ENCODE data around the gene DCDC1. TPM values are rescaled to one million over a fixed set of nuclear protein-coding genes. Genes with fewer than 3 reads are reported as not detected.
"Not testable (repeated sequence)": the region's sequence is repeated elsewhere in the genome, so short reads cannot be mapped to it uniquely, and the experiment has no call there.

DCDC1 gene
- total and polyA plus RNA-seq, 4 experiments from 2014 or later = 0.14 to 0.29 (median 0.17) TPM; not detected in 1

DNA sequence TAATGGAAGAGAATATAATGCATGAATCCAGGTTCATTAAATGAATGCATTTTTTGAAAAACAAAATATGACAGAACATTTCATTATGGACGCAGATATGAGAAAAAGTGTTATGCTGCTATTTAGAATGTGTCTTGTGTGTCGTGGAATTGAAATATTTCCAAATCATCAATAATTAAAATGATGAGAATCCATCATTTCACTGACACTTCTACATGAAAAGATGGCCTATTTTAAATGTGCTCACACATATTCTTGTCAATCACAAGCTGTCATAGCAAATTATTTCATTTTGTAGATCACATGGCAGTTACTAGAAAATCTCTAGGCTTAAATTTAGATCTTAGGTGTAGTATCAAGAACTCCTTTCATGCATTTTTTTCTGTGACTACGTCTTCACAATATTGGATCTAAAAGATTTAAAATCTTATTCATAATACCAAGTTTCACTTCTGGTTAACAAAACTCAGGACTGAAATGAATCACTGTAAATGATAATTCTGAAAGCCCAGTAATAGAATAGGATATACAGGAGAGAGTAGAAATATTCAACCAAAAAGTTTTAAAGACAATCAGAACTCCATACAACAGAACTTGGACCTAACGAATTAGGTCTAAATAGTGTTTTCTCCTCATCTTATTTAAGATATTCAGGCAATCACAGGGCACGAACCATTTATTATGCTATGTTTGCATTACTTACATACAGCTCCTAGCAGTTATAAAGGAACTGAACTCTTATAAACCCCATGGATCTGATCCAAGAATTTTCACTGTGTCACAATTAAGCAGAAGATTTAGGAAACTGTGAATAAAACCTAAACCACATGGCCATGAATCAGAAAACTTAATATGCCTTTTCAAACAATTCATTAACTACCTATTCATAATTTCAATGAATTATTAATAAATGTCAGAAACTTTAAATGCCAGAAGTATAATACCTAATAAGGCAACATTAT lies 67.7 kb downstream of the DCDC1 start:
- H3K27ac Mint-ChIP-seq = no peak overlapping the region
- intact Hi-C loops (cut with micrococcal nuclease) = no loop called here
- H3K27me3 ChIP-seq (ENCODE audit: insufficient read depth, low read length) = no peaks in the 10 kb centered on the region
- H3K9me3 ChIP-seq (ENCODE audit: control insufficient read depth in 1 of 2, low read length in 2 of 2) = no peaks in the 10 kb centered on the region
- H3K27ac ChIP-seq (ENCODE audit: low read depth, low read length) = no peak overlapping the region
- ChIA-PET CTCF (ENCODE audit: partially characterized antibody) (no interaction called here), POLR2A (ENCODE audit: partially characterized antibody) (no interaction called here)
- no peaks in the 10 kb centered on the region for H3K27me3 Mint-ChIP-seq
- H3K4me1 Mint-ChIP-seq = no peaks in the 10 kb centered on the region
- no peaks in the 10 kb centered on the region for H3K4me1 ChIP-seq (ENCODE audit: insufficient read depth, low read length)
- no peaks in the 10 kb centered on the region for H3K9me3 Mint-ChIP-seq
- H3K4me3 Mint-ChIP-seq = no peak overlapping the region
- H3K36me3 Mint-ChIP-seq = no peaks in the 10 kb centered on the region
- H3K36me3 ChIP-seq (ENCODE audit: insufficient read depth, low read length) = no peaks in the 10 kb centered on the region
- no peak for DNase-seq
- no peak overlapping the region for H3K4me3 ChIP-seq (ENCODE audit: low read length in 2 of 2)

DNA sequence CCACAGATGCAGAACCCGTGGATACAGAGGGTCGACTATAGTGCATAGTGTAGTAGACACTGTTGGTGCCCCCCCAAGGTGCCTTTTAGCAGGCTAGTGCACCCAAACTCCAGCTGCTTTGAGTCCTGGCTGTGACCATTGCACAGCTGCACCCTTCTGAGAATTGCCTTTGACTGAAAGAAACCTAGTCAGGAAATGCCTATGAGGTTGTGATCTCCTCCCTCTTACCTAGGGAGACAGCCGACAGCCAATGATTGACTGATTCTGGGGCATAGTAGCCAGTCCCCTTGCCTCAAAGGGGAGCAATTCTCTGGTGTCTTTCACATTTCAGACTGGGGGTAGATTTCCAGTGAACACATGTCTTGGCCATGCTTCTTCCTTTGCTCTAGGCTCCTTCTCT lies 74.2 kb downstream of the DCDC1 start:
- POLR2A ChIA-PET (ENCODE audit: partially characterized antibody) = no interaction called here
- H3K9me3 ChIP-seq (ENCODE audit: control insufficient read depth in 1 of 2, low read length in 2 of 2) = no peaks in the 10 kb centered on the region

DNA sequence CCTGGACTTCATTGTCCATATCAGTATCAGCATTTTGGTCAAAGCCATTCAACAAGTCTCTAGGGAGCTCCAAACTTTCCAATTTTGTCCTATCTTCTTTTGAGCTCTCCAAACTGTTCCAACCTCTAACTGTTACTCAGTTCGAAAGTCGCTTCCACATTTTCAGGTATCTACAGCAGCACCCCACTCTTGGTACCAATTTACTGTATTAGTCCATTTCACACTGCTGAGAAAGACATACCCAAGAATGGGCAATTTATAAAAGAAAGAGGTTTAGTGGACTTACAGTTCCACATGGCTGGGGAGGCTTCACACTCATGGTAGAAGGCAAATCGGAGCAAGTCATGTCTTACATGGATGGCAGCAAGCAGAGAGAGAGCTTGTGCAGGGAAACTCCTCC lies 96.0 kb downstream of the DCDC1 start:
- H3K4me3 Mint-ChIP-seq; H3K4me3 ChIP-seq (ENCODE audit: low read length in 2 of 2); H3K4me1 Mint-ChIP-seq; H3K9me3 ChIP-seq (ENCODE audit: control insufficient read depth in 1 of 2, low read length in 2 of 2); H3K27me3 ChIP-seq (ENCODE audit: insufficient read depth, low read length); POLR2A ChIA-PET (ENCODE audit: partially characterized antibody); CTCF ChIA-PET (ENCODE audit: partially characterized antibody); DNase-seq; H3K27ac ChIP-seq (ENCODE audit: low read depth, low read length); H3K27ac Mint-ChIP-seq; H3K27me3 Mint-ChIP-seq; H3K36me3 ChIP-seq (ENCODE audit: insufficient read depth, low read length); H3K36me3 Mint-ChIP-seq; H3K4me1 ChIP-seq (ENCODE audit: insufficient read depth, low read length); intact Hi-C loops (cut with micrococcal nuclease): not testable (repeated sequence)
- peaks cover 5 to 37% (median 25%) of the 10 kb centered on the region in 8 donors for H3K9me3 Mint-ChIP-seq

More for the DNA sequence above, 74.2 kb downstream of the DCDC1 start:
- intact Hi-C loops (cut with micrococcal nuclease) = no loop called here
- H3K36me3 ChIP-seq (ENCODE audit: insufficient read depth, low read length) = no peaks in the 10 kb centered on the region
- peaks cover 0 to 4% of the 10 kb centered on the region in 2 donors for H3K27me3 Mint-ChIP-seq
- no peak overlapping the region for H3K4me3 Mint-ChIP-seq
- H3K4me1 Mint-ChIP-seq = peaks cover 0 to 2% (median 0%) of the 10 kb centered on the region in 4 donors
- CTCF ChIA-PET (ENCODE audit: partially characterized antibody) = no interaction called here
- H3K36me3 Mint-ChIP-seq = no peaks in the 10 kb centered on the region
- DNase-seq = no peak
- no peak overlapping the region for H3K4me3 ChIP-seq (ENCODE audit: low read length in 2 of 2)
- no peak overlapping the region for H3K27ac ChIP-seq (ENCODE audit: low read depth, low read length)
- H3K27me3 ChIP-seq (ENCODE audit: insufficient read depth, low read length) = no peaks in the 10 kb centered on the region
- H3K27ac Mint-ChIP-seq = no peak overlapping the region
- H3K9me3 Mint-ChIP-seq = no peaks in the 10 kb centered on the region
- H3K4me1 ChIP-seq (ENCODE audit: insufficient read depth, low read length) = no peaks in the 10 kb centered on the region

DNA sequence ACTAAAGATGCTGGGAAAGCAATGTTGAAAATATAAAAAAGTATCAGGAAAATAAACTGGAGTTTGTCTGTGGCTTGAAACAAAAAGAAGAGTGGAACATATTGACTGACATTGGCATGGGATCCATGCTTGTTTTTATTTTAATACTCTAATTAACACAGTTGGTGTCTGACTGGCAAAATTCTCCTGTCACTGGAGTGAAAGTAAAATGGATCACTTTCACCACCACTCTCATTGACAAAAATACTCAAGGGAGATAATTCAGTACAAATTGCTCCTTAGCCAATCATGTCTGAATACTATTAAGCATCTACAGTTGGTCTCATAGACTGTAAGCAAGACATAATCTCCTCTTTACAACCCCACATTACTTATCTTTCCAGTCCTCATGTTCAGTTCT lies 101.8 kb downstream of the DCDC1 start:
- no peak overlapping the region for H3K27ac ChIP-seq (ENCODE audit: low read depth, low read length)
- no peaks in the 10 kb centered on the region for H3K27me3 ChIP-seq (ENCODE audit: insufficient read depth, low read length)
- CTCF ChIA-PET (ENCODE audit: partially characterized antibody) = no interaction called here
- H3K4me1 Mint-ChIP-seq = no peaks in the 10 kb centered on the region
- no peaks in the 10 kb centered on the region for H3K36me3 ChIP-seq (ENCODE audit: insufficient read depth, low read length)
- no peak overlapping the region for H3K4me3 ChIP-seq (ENCODE audit: low read length in 2 of 2)
- DNase-seq = no peak
- POLR2A ChIA-PET (ENCODE audit: partially characterized antibody) = no interaction called here
- no peaks in the 10 kb centered on the region for H3K4me1 ChIP-seq (ENCODE audit: insufficient read depth, low read length)
- H3K9me3 ChIP-seq (ENCODE audit: control insufficient read depth in 1 of 2, low read length in 2 of 2) = no peaks in the 10 kb centered on the region
- peaks cover 0 to 3% of the 10 kb centered on the region in 2 donors for H3K27me3 Mint-ChIP-seq
- peaks cover 3 to 19% (median 10%) of the 10 kb centered on the region in 8 donors for H3K9me3 Mint-ChIP-seq
- no peak overlapping the region for H3K27ac Mint-ChIP-seq
- no peak overlapping the region for H3K4me3 Mint-ChIP-seq
- no peaks in the 10 kb centered on the region for H3K36me3 Mint-ChIP-seq
- intact Hi-C loops (cut with micrococcal nuclease) = no loop called here

DNA sequence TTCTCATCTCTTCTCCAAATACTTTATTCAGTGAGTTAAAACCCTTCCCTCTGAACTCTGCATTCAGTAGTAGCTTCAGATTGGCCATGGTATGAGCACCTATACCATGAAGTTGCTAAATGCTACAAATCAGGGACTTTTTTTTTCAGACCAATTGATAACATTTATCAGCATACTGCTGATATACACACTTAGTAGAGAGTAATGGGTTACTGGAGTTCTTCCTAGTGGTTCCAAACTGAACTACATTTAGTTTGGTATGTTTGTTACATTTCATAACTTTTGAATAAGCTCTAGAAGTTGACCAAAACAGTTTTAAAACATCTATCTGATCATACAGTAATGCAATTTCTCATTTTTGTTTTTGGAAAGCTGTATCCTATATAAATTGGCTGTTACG lies 104.7 kb downstream of the DCDC1 start:
- intact Hi-C loops (cut with micrococcal nuclease) = no loop called here
- ChIA-PET POLR2A (ENCODE audit: partially characterized antibody) (no interaction called here), CTCF (ENCODE audit: partially characterized antibody) (no interaction called here)
- no peaks in the 10 kb centered on the region for H3K4me1 Mint-ChIP-seq
- no peak overlapping the region for H3K27ac ChIP-seq (ENCODE audit: low read depth, low read length)
- no peaks in the 10 kb centered on the region for H3K36me3 ChIP-seq (ENCODE audit: insufficient read depth, low read length)
- H3K4me3 ChIP-seq (ENCODE audit: low read length in 2 of 2) = no peak overlapping the region
- peaks cover 0 to 2% (median 0%) of the 10 kb centered on the region in 8 donors for H3K9me3 Mint-ChIP-seq
- no peaks in the 10 kb centered on the region for H3K27me3 Mint-ChIP-seq
- no peak overlapping the region for H3K27ac Mint-ChIP-seq
- H3K27me3 ChIP-seq (ENCODE audit: insufficient read depth, low read length) = no peaks in the 10 kb centered on the region
- H3K4me3 Mint-ChIP-seq = no peak overlapping the region
- H3K36me3 Mint-ChIP-seq = no peaks in the 10 kb centered on the region
- no peaks in the 10 kb centered on the region for H3K9me3 ChIP-seq (ENCODE audit: control insufficient read depth in 1 of 2, low read length in 2 of 2)
- DNase-seq = no peak
- no peaks in the 10 kb centered on the region for H3K4me1 ChIP-seq (ENCODE audit: insufficient read depth, low read length)

DNA sequence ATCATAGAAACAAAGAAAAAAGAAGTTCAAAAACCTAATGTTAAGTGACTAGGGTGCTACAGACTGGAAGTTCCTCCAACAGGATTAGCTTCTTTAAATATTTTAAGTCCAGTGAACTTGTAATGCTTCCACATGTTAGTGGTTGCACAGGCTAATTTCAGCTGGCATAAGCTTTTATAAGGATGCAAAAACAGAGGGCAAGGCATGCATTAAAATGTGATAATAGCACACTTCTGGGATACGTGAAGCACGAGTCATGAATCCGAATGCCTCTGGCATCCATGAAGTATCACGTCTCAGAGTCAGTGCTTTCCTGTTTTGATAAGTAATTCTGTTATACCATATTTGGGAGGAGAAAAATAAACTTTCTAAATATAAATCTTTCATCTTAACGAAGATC lies 106.8 kb downstream of the DCDC1 start:
- Mint-ChIP-seq H3K9me3 (no peaks in the 10 kb centered on the region), H3K36me3 (no peaks in the 10 kb centered on the region), H3K4me1 (no peaks in the 10 kb centered on the region), H3K27ac (no peak overlapping the region), H3K27me3 (peaks cover 0 to 2% of the 10 kb centered on the region in 2 donors), H3K4me3 (no peak overlapping the region)
- H3K27ac ChIP-seq (ENCODE audit: low read depth, low read length) = no peak overlapping the region
- H3K36me3 ChIP-seq (ENCODE audit: insufficient read depth, low read length) = no peaks in the 10 kb centered on the region
- H3K4me1 ChIP-seq (ENCODE audit: insufficient read depth, low read length) = no peaks in the 10 kb centered on the region
- intact Hi-C loops (cut with micrococcal nuclease) = no loop called here
- no peaks in the 10 kb centered on the region for H3K27me3 ChIP-seq (ENCODE audit: insufficient read depth, low read length)
- CTCF ChIA-PET (ENCODE audit: partially characterized antibody) = no interaction called here
- no peak for DNase-seq
- H3K9me3 ChIP-seq (ENCODE audit: control insufficient read depth in 1 of 2, low read length in 2 of 2) = no peaks in the 10 kb centered on the region
- POLR2A ChIA-PET (ENCODE audit: partially characterized antibody) = no interaction called here
- no peak overlapping the region for H3K4me3 ChIP-seq (ENCODE audit: low read length in 2 of 2)

DNA sequence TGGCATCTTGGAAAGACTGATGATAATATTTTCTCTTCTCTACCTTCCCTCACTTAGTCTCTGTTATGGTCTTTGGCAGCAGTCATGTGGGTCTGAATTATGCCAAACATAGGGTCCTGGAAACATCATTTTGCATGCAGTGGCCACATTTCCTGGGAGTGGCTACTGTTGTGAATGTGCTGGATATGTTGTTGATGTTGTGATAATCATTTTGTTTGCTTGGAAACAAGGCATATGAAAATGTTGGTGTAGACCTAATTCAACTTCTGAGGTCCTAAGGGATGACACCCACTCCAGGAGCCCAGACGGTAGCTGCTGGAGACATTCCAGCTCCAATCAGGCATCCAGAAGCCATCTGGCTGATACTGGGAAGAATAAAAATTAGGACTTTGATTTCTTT lies 109.7 kb downstream of the DCDC1 start:
- H3K27me3 Mint-ChIP-seq = peaks cover 0 to 2% of the 10 kb centered on the region in 2 donors
- no peaks in the 10 kb centered on the region for H3K36me3 Mint-ChIP-seq
- CTCF ChIA-PET (ENCODE audit: partially characterized antibody) = interaction anchor here (1.3 kb wide), 1 partner anchor 19 kb away, joined by 3 read pairs; no protein-coding TSS in a partner anchor
- Histone ChIP-seq H3K4me3 (ENCODE audit: low read length in 2 of 2) (no peak overlapping the region), H3K27ac (ENCODE audit: low read depth, low read length) (no peak overlapping the region), H3K36me3 (ENCODE audit: insufficient read depth, low read length) (no peaks in the 10 kb centered on the region), H3K27me3 (ENCODE audit: insufficient read depth, low read length) (no peaks in the 10 kb centered on the region), H3K4me1 (ENCODE audit: insufficient read depth, low read length) (no peaks in the 10 kb centered on the region), H3K9me3 (ENCODE audit: control insufficient read depth in 1 of 2, low read length in 2 of 2) (no peaks in the 10 kb centered on the region)
- no peak overlapping the region for H3K4me3 Mint-ChIP-seq
- no peaks in the 10 kb centered on the region for H3K9me3 Mint-ChIP-seq
- no peaks in the 10 kb centered on the region for H3K4me1 Mint-ChIP-seq
- intact Hi-C loops (cut with micrococcal nuclease) = no loop called here
- no peak overlapping the region for H3K27ac Mint-ChIP-seq
- DNase-seq = no peak
- POLR2A ChIA-PET (ENCODE audit: partially characterized antibody) = no interaction called here
